Liver (tissue), 3 donors: Measurements from ENCODE around the gene PCDH9.

Experiments
- CTCF ChIP-seq: fragments of 150-350 bp; IDR thresholded peaks from 2 replicates; pipeline ENCODE4 v1.5.1; 2017; ENCODE audit warnings: improper control_type of control experiment, low read depth, low read length; ENCODE audit not compliant: missing input control
- EGR1 ChIP-seq, 2 donors: IDR thresholded peaks; 2 replicates each; pipeline ENCODE4 v1.6.1; 2016 to 2018; ENCODE audit warnings: antibody characterized with exemption in 2 of 2, low read depth in 2 of 2
- GABPA ChIP-seq, 2 donors: IDR thresholded peaks in 1 of 2; conservative IDR thresholded peaks in 1 of 2; 2 replicates each; pipeline ENCODE4 v1.6.1; 2016; ENCODE audit warnings: antibody characterized with exemption in 2 of 2, mild to moderate bottlenecking in 1 of 2, moderate library complexity in 1 of 2
- JUND ChIP-seq, 2 donors: IDR thresholded peaks; 2 replicates each; pipeline ENCODE4 v1.6.1; 2016; ENCODE audit warnings: antibody characterized with exemption in 2 of 2
- MAX ChIP-seq: IDR thresholded peaks from 2 replicates; pipeline ENCODE4 v1.6.1; 2016; ENCODE audit warnings: antibody characterized with exemption
- RAD21 ChIP-seq, 2 donors: IDR thresholded peaks; 2 replicates each; pipeline ENCODE4 v1.6.1; 2016; ENCODE audit warnings: antibody characterized with exemption in 2 of 2, mild to moderate bottlenecking in 2 of 2
- TAF1 ChIP-seq: conservative IDR thresholded peaks from 2 replicates; pipeline ENCODE4 v1.6.1; 2016; ENCODE audit warnings: antibody characterized with exemption, mild to moderate bottlenecking
- YY1 ChIP-seq: IDR thresholded peaks from 2 replicates; pipeline ENCODE4 v1.6.1; 2016; ENCODE audit warnings: antibody characterized with exemption, mild to moderate bottlenecking
- ZBTB33 ChIP-seq: IDR thresholded peaks from 2 replicates; pipeline ENCODE4 v1.6.1; 2016; ENCODE audit warnings: antibody characterized with exemption
- TF ChIP-seq, protein P1 (sequence below): IDR thresholded peaks from 2 replicates; pipeline ENCODE4 v1.6.1; 2016; ENCODE audit warnings: antibody characterized with exemption, mild to moderate bottlenecking
- donor health status: healthy.
- donor health status: healthy.

DNA sequence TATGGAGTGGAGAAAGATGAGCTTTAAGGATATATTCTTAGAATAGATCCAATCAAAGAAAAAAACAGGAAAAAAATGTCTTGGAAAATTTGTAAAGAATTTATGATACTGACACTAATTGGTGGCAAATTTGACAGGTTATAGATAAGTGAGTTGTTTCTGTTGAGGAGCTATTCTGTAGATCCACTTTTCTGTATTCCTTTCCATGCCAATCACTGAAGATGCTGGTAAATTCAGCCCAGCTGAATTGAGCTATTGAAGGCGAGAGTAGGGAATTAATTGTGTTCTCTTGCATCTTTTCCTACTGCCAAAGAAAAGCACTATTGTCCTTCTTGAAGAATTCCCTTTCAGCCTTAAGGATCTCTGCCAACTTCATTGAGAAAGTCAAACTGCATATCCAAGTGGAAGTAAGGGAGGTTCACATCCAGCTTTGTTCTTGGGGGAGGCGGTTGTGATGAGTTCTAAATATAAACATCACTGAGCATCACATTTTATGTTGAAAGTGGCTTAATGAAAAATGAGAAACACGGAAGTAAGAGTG is 113.1 kb downstream of the PCDH9 start:
- TF ChIP-seq, protein P1, sequence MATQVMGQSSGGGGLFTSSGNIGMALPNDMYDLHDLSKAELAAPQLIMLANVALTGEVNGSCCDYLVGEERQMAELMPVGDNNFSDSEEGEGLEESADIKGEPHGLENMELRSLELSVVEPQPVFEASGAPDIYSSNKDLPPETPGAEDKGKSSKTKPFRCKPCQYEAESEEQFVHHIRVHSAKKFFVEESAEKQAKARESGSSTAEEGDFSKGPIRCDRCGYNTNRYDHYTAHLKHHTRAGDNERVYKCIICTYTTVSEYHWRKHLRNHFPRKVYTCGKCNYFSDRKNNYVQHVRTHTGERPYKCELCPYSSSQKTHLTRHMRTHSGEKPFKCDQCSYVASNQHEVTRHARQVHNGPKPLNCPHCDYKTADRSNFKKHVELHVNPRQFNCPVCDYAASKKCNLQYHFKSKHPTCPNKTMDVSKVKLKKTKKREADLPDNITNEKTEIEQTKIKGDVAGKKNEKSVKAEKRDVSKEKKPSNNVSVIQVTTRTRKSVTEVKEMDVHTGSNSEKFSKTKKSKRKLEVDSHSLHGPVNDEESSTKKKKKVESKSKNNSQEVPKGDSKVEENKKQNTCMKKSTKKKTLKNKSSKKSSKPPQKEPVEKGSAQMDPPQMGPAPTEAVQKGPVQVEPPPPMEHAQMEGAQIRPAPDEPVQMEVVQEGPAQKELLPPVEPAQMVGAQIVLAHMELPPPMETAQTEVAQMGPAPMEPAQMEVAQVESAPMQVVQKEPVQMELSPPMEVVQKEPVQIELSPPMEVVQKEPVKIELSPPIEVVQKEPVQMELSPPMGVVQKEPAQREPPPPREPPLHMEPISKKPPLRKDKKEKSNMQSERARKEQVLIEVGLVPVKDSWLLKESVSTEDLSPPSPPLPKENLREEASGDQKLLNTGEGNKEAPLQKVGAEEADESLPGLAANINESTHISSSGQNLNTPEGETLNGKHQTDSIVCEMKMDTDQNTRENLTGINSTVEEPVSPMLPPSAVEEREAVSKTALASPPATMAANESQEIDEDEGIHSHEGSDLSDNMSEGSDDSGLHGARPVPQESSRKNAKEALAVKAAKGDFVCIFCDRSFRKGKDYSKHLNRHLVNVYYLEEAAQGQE, result no peak
- TF ChIP-seq GABPA (IDR thresholded peaks at IDR 0.05 in 1 of 2, conservative IDR thresholded peaks at IDR 0.05 in 1 of 2) (no peak), CTCF (no peak), MAX (no peak), EGR1 (IDR thresholded peaks at IDR 0.05; ENCODE audit: low read depth in 2 of 2) (no peak), RAD21 (IDR thresholded peaks at IDR 0.05) (no peak), YY1 (no peak), TAF1 (no peak), ZBTB33 (no peak), JUND (IDR thresholded peaks at IDR 0.05) (no peak)
